Activated CD4-positive, alpha-beta memory T cell treated with anti-CD3 and anti-CD28 coated beads for 36 hours (primary cell): ENCODE data around the gene CCL20. TPM values are rescaled to one million over a fixed set of nuclear protein-coding genes. Genes with fewer than 3 reads are reported as not detected.

Experiments used
- CTCF ChIA-PET: fragments of 350-600 bp; sonication (Branson Sonifier 250); formaldehyde crosslinking; loops from one replicate; lab custom pipeline; 2021; ENCODE audit warnings: antibody characterized with exemption, inconsistent platforms; lab: Charles Lee
- POLR2A ChIA-PET: fragments of 350-600 bp; sonication (Branson Sonifier 250); formaldehyde crosslinking; loops from one replicate; lab custom pipeline; 2021; ENCODE audit warnings: antibody characterized with exemption; lab: Charles Lee
- DNase-seq: peaks from one replicate; pipeline ENCODE4 v3.0.0-alpha.2; 2020
- H3K27ac Mint-ChIP-seq: one replicate; pipeline ENCODE4 v1.8.0; 2021; ENCODE audit warnings: mixed read lengths
- H3K27me3 Mint-ChIP-seq: one replicate; pipeline ENCODE4 v1.8.0; 2021; ENCODE audit warnings: mixed read lengths
- H3K36me3 Mint-ChIP-seq: one replicate; pipeline ENCODE4 v1.8.0; 2021; ENCODE audit warnings: mixed read lengths
- H3K4me1 Mint-ChIP-seq: one replicate; pipeline ENCODE4 v1.8.0; 2021; ENCODE audit warnings: low read depth, mixed read lengths
- H3K4me3 Mint-ChIP-seq: one replicate; pipeline ENCODE4 v1.8.0; 2021; ENCODE audit warnings: mild to moderate bottlenecking, mixed read lengths
- H3K9me3 Mint-ChIP-seq: one replicate; pipeline ENCODE4 v1.8.0; 2021; ENCODE audit warnings: mixed read lengths
- intact Hi-C: fragments of 100-400 bp; cut with micrococcal nuclease; formaldehyde crosslinking; loops from one replicate; pipeline ENCODE4 v1.15.1; 2023
- total RNA-seq, 2 experiments: library from RNA; stranded (reverse); gene quantifications; one replicate each; pipeline ENCODE4 v1.2.3, GENCODE V29; 2021

The CCL20 gene
- total RNA-seq, 2 experiments from 2014 or later: 72.0 to 74.7 TPM

DNA sequence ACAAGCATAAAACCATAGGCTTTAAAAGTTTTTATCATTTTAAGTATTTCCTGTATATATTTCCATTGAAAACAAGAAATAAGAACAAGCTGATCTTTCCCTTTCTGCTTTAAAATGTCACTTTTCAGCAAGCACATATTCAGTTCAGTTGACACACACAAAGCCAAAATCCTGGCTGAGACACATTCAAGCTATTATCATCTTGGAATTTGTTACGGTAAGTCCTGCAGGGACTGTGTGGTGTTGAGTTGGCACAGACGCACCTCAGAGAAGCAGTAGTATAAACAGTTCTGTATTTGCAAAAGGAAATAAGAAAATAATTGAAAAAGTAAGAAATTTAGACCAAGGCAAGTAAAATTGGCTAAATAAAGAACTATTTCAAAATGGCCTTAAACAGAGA lies 47.4 kb downstream of the CCL20 start:
- DNase-seq: no peak
- intact Hi-C loops: no loop called here
- Mint-ChIP-seq H3K27ac (no peak overlapping the region), H3K27me3 (no peaks in the 10 kb centered on the region), H3K4me1 (no peaks in the 10 kb centered on the region), H3K36me3 (no peaks in the 10 kb centered on the region), H3K4me3 (no peak overlapping the region), H3K9me3 (no peaks in the 10 kb centered on the region)
- ChIA-PET CTCF (interaction anchor here (1.1 to 4.8 kb wide), 13 partner anchors 12 to 623 kb away, joined by 3 to 56 read pairs (median 9); partner anchors contain the start of gene DAW1), POLR2A (no interaction called here)

DNA sequence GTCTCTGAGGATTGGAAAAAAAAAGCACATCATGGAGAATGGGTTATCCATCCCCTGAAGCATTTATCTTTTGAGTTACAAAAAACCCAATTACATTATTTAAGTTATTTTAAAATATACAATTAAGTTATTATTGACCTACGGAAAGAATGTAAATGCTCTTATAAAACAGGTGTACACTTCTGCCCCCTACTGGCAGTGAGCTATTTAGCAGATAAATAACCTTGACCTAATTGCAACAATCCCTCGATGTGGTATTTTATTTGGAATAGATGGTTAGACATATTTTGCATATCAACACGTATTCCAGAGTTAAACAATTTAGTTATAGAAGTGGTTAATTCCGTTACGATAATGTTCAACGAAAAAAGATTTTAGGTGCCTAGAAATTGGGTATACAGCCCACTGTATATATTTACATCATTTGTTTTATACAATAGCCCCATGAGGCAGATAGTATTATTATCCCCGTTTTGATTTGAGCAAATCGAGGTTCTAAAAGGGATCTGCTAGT lies 48.6 kb downstream of the CCL20 start:
- Mint-ChIP-seq H3K36me3 (no peaks in the 10 kb centered on the region), H3K4me1 (no peaks in the 10 kb centered on the region), H3K27ac (no peak overlapping the region), H3K27me3 (no peaks in the 10 kb centered on the region), H3K9me3 (no peaks in the 10 kb centered on the region), H3K4me3 (no peak overlapping the region)
- DNase-seq: no peak
- ChIA-PET CTCF (interaction anchor here (0.6 to 4.8 kb wide), 30 partner anchors 9 to 834 kb away, joined by 3 to 56 read pairs (median 4); partner anchors contain the start of genes CCL20 and DAW1), POLR2A (interaction anchor here (1.1 kb wide), 1 partner anchor 88 kb away, joined by 3 read pairs; no protein-coding TSS in a partner anchor)
- intact Hi-C loops: loop anchor here (1.0 to 2.0 kb wide), 4 partner anchors 13 to 204 kb away; no protein-coding TSS in a partner anchor

DNA sequence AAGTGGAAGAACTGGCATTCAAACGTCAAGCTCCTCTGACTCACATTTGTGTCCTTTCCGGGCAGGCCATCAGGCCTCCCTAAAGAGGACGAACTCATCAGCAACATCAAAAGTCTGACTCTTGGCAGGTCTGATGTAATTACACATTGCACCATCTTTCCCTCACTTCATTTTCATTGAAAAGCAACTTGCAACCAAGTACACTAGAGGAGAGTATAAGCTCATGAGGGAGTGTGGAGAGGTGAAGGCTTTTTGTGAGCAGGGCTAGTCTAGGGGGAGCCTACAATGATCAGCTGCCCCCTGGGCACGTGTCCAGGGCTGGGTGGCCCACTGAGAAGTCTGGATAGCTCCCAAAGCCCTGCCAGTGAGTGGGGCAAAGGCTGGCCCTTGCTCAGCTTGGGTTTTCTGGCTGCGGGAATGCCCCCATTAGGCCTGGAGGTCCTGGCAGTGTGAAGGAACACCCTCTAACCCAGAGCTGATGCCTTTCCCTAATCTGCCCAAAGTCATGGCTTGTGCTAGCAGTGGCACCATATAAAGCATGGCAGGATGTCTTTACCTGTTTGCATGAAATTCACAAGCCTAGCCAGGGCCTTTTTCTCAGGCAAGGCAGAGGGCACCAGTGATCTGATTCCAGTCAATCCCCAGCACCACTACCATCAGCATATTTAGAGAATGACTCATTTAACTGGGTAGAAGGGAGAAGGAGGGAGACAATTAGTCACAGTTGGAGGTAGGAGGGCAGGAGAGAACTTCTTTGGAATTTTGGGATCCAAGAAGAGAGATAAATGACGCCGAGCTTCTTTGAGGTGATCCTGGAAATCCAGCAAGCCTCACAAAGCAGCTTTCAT lies 49.3 kb downstream of the CCL20 start:
- intact Hi-C loops: loop anchor here (1.0 to 2.0 kb wide), 4 partner anchors 14 to 205 kb away; no protein-coding TSS in a partner anchor

DNA sequence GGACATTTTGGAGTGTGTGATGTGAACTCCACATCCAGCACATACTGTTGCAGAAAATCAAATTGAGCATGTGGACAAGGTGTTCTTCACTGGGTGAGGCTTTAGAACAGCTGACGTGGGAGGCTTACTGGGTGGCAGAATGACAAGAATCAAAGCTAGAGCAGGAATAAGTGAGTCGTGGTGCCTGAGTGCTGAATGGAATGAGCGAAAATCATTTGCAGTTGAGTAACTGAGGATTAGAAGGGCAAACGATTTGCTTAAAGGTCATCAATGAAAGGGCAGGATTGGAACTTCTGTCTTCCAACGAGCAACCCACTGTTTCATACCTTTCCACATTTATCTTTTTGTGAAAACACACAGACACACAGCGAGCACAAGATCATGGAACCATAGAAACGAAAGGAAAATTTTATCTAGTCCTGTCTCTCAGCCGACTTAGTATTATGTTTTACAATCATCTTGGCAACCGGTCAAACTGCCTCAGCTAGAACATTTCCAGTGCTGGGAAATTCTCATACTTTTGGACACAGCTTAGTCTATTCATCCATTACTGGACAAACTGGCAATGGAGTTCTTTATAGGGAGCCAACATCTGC lies 50.6 kb downstream of the CCL20 start:
- Mint-ChIP-seq H3K27ac (no peak overlapping the region), H3K4me3 (no peak overlapping the region), H3K4me1 (no peaks in the 10 kb centered on the region), H3K27me3 (no peaks in the 10 kb centered on the region), H3K9me3 (no peaks in the 10 kb centered on the region), H3K36me3 (no peaks in the 10 kb centered on the region)
- POLR2A ChIA-PET: no interaction called here
- CTCF ChIA-PET: interaction anchor here (1.6 to 4.8 kb wide), 2 partner anchors 9 to 90 kb away, joined by 7 to 37 read pairs; partner anchors contain the start of gene DAW1
- no peak for DNase-seq
- intact Hi-C loops: no loop called here

More for the DNA sequence above, 49.3 kb downstream of the CCL20 start:
- Mint-ChIP-seq H3K27me3 (no peaks in the 10 kb centered on the region), H3K36me3 (no peaks in the 10 kb centered on the region), H3K27ac (no peak overlapping the region), H3K9me3 (no peaks in the 10 kb centered on the region), H3K4me3 (no peak overlapping the region), H3K4me1 (no peaks in the 10 kb centered on the region)
- no peak for DNase-seq
- POLR2A ChIA-PET: interaction anchor here (1.1 kb wide), 1 partner anchor 89 kb away, joined by 3 read pairs; no protein-coding TSS in a partner anchor
- CTCF ChIA-PET: interaction anchor here (0.6 to 4.8 kb wide), 25 partner anchors 10 to 783 kb away, joined by 3 to 56 read pairs (median 6); partner anchors contain the start of genes CCL20 and DAW1

DNA sequence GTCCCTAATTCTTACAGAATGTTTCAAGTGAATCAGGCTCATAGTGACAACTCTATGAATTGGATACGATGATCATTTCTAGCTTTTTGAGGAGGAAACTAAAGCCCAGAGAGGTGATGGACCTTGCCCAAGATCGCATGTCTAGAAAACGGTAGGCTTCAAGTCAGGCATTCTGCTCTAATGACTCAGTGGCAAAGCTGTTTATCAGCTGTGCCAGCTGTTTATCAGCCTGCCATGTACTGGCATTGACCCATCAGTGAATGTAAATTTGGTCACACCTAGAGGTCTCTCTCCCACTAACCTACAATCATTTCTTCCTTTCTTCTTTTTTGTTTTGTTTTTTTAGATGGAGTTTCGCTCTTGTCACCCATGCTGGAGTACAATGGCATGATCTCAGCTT lies 51.6 kb downstream of the CCL20 start:
- intact Hi-C loops: no loop called here
- CTCF ChIA-PET: interaction anchor here (1.6 kb wide), 1 partner anchor 91 kb away, joined by 7 read pairs; no protein-coding TSS in a partner anchor
- no peak for DNase-seq

More for the DNA sequence above, 51.6 kb downstream of the CCL20 start:
- no peaks in the 10 kb centered on the region for H3K36me3 Mint-ChIP-seq
- POLR2A ChIA-PET: no interaction called here
- no peak overlapping the region for H3K27ac Mint-ChIP-seq
- H3K4me1 Mint-ChIP-seq: no peaks in the 10 kb centered on the region
- H3K4me3 Mint-ChIP-seq: no peak overlapping the region
- peaks cover 7% of the 10 kb centered on the region for H3K27me3 Mint-ChIP-seq
- no peaks in the 10 kb centered on the region for H3K9me3 Mint-ChIP-seq

Other genes with a start within 250 kb of the CCL20 start
- gene SCYGR2, start 214.9 kb upstream of the CCL20 start, total RNA-seq: not detected
- gene SCYGR3, start 199.0 kb upstream of the CCL20 start, total RNA-seq: not detected
- gene SCYGR4, start 196.3 kb upstream of the CCL20 start, total RNA-seq: not detected
- not detected for gene SCYGR5, start 147.0 kb upstream of the CCL20 start, total RNA-seq
- not detected for gene SLC19A3, start 95.8 kb upstream of the CCL20 start, total RNA-seq
- not detected for gene SCYGR6, start 89.1 kb upstream of the CCL20 start, total RNA-seq
- gene SCYGR7, start 85.5 kb upstream of the CCL20 start, total RNA-seq: not detected
- gene SCYGR8, start 67.9 kb upstream of the CCL20 start, total RNA-seq: not detected
- not detected for gene DAW1, start 57.8 kb downstream of the CCL20 start, total RNA-seq